MG63 (cell line): Measurements from ENCODE around the gene PROB1. TPM values are rescaled to one million over a fixed set of nuclear protein-coding genes. Genes with fewer than 3 reads are reported as not detected.

Experiments used
- total RNA-seq: library from RNA; depleted of rRNA; stranded (reverse); fragments of >200 nt; shearing (Covaris generic); gene quantifications from 2 replicates; pipeline ENCODE4 v1.2.3, GENCODE V29; 2014; ENCODE audit warnings: low replicate concordance; rRNA removed

PROB1 gene
- total RNA-seq, 1 experiment from 2014 or later, result 0.13 TPM

Other genes with a start within 250 kb of the PROB1 start
- 48.9 and 78.7 TPM in 2 replicates for gene SIL1, start 196.7 kb downstream of the PROB1 start, total RNA-seq
- gene MATR3, start 101.4 kb downstream of the PROB1 start, total RNA-seq, result 280 and 444 TPM in 2 replicates
- gene PAIP2, start 53.2 kb downstream of the PROB1 start, total RNA-seq, result 80.6 and 119 TPM in 2 replicates
- gene SLC23A1, start 11.8 kb downstream of the PROB1 start, total RNA-seq, result not detected in 2 replicates
- not detected in 2 replicates for gene MZB1, start 5.2 kb downstream of the PROB1 start, total RNA-seq
- gene SPATA24, start 9.0 kb upstream of the PROB1 start, total RNA-seq, result 1.2 and 9.7 TPM in 2 replicates
- gene DNAJC18, start 44.4 kb upstream of the PROB1 start, total RNA-seq, result not detected in 2 replicates
- 0.63 and 0.74 TPM in 2 replicates for gene ECSCR, start 67.6 kb upstream of the PROB1 start, total RNA-seq
- not detected in 2 replicates for gene SMIM33, start 75.9 kb upstream of the PROB1 start, total RNA-seq
- 45.6 and 54.5 TPM in 2 replicates for gene STING1, start 87.7 kb upstream of the PROB1 start, total RNA-seq
- 104 and 187 TPM in 2 replicates for gene UBE2D2, start 166.2 kb upstream of the PROB1 start, total RNA-seq